PC-9 (cell line): ENCODE measurements around the gene SLC2A9.
"Not testable (repeated sequence)": the region's sequence is repeated elsewhere in the genome, so short reads cannot be mapped to it uniquely, and the experiment has no call there.

ENCODE experiments used
- CTCF ChIP-seq: fragments of 200-600 bp; sonication (generic); conservative IDR thresholded peaks from 2 replicates; pipeline ENCODE4 v1.6.1; 2017; ENCODE audit warnings: mixed run types, antibody characterized with exemption, mild to moderate bottlenecking, moderate library complexity
- EZH2 ChIP-seq: fragments of 200-600 bp; sonication (generic); IDR thresholded peaks from 2 replicates; pipeline ENCODE4 v1.8.0; 2017; ENCODE audit warnings: antibody characterized with exemption, low read depth

DNA sequence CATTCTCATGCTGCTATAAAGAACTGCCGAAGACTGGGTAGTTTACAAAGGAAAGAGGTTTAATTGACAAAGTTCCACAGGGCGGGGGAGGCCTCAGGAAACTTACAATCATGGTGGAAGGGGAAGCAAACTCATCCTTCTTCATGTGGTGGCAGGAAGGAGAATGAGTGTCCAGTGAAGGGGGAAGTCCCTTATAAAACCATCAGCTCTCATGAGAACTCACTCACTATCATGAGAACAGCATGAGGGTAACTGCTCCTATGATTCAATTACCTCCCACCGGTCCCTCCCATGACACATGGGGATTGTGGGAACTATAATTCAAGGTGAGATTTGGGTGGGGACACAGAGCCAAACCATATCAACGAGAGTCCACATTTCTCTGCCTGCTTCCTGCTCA lies 120.7 kb downstream of the SLC2A9 start:
- not testable (repeated sequence) for TF ChIP-seq CTCF, EZH2
